ENCODE measurements around the gene LEMD2.

The LEMD2 gene

GRCh38 chr6:33728438-33728837 is 60.5 kb downstream of the LEMD2 start:
- no peak overlapping the region for H3K4me3 ChIP-seq (ENCODE audit: low read length)
- TF ChIP-seq ZNF274 (IDR thresholded peaks at IDR 0.05; ENCODE audit: low read depth, low read length), result no peak

- no peak for TF ChIP-seq ZNF274 (IDR thresholded peaks at IDR 0.05; ENCODE audit: low read depth, low read length)
- H3K4me3 ChIP-seq (ENCODE audit: low read length), result no peak overlapping the region
Observed at GRCh38 chr6:33727932-33728331, 61.0 kb downstream of the LEMD2 start.

DNA sequence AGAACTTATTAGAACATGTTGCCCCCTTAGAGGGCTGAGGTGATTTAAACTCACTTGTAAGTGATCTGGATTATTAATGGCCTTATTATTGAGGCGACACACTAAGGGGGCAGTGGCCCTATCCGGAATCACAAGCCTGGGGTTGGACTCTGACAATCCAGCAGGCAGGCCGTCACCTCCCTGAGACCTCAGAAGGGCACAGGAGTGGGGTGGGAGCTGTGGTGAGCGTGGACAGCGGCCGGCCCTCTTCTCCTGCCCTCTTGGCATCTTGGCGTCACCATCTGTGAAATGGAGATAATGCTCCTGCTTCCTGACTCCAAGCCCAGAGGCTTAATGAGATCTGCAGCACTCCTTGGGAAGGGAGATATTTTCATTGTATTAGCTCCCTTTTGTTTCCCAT is 61.8 kb downstream of the LEMD2 start:
- TF ChIP-seq ZNF274 (IDR thresholded peaks at IDR 0.05; ENCODE audit: low read depth, low read length), result no peak
- H3K4me3 ChIP-seq (ENCODE audit: low read length), result no peak overlapping the region

- TF ChIP-seq ZNF274 (IDR thresholded peaks at IDR 0.05; ENCODE audit: low read depth, low read length), result no peak
- H3K4me3 ChIP-seq (ENCODE audit: low read length), result no peak overlapping the region
Observed at GRCh38 chr6:33726696-33727095, 62.2 kb downstream of the LEMD2 start.

GRCh38 chr6:33725891-33726673 is 62.8 kb downstream of the LEMD2 start:
- no peak for TF ChIP-seq ZNF274 (IDR thresholded peaks at IDR 0.05; ENCODE audit: low read depth, low read length)
- no peak overlapping the region for H3K4me3 ChIP-seq (ENCODE audit: low read length)

DNA sequence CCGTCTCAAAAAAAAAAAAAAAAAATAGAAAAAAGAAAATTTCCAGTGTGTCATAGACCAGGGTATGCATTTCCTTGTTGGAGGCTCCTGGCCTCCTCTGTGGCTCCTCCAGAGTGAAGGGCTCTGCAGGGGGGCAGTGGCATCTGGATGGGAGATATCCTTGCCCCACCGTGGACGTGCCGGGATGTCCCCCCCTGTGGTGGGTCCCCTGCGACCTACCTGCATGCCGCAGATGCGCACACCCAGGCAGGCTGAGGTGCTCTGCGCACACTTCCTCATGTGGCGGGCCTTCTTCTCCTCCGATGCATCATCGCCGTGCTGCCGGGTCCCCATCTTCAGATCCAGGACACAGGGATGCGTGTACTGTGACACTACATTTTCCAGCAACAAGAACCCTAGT is 63.7 kb downstream of the LEMD2 start:
- no peak for TF ChIP-seq ZNF274 (IDR thresholded peaks at IDR 0.05; ENCODE audit: low read depth, low read length)

DNA sequence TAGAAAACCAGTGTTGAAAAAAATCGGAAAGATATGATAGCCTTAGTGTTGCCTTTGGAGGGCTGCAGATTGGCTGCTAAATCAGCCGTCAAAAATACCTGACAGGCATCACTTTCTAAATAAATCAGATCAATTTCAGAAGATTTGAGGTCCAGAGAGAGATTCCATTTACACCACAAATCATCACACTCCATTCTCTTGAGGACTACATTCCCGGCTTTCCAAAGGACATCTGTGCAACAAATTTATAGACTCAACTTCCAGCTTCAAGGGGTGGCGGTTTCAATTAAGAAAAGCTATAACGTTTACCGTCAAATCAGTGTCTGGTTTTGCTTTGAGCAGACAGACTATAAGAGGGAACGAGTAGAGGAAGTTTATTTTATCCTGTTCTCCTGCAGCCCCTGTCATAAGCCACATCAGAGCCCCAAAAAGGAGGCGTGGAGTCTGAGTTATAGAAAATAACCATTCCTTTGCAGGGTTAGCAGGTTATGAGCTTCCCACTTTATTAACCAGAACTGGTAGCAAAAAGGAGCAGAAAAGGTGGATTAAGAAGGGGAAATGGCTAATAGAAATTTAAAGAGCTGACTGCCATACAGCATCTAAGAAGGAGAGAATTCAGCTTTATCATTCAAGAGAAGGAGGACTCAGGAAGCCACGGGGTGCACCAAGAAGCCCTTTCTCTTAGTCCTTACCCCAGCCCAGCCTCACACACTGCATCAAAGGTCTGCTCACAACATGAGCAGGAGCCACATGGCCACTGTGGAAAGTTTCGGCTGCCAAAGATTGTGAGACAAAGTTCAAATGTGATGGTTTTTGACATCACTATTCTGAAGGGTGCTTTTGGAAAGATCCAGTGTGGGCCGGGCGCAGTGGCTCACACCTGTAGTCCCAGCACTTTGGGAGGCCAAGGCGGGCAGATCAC is 64.6 kb downstream of the LEMD2 start:
- no peak for TF ChIP-seq ZNF274 (IDR thresholded peaks at IDR 0.05; ENCODE audit: low read depth, low read length)
- H3K4me3 ChIP-seq (ENCODE audit: low read length), result no peak overlapping the region

More for the DNA sequence above, 63.7 kb downstream of the LEMD2 start:
- H3K4me3 ChIP-seq (ENCODE audit: low read length), result no peak overlapping the region

GRCh38 chr6:33723371-33724085 is 65.4 kb downstream of the LEMD2 start:
- no peak overlapping the region for H3K4me3 ChIP-seq (ENCODE audit: low read length)
- TF ChIP-seq ZNF274 (IDR thresholded peaks at IDR 0.05; ENCODE audit: low read depth, low read length), result no peak

GRCh38 chr6:33722103-33722623 is 66.8 kb downstream of the LEMD2 start:
- no peak for TF ChIP-seq ZNF274 (IDR thresholded peaks at IDR 0.05; ENCODE audit: low read depth, low read length)
- H3K4me3 ChIP-seq (ENCODE audit: low read length), result no peak overlapping the region

DNA sequence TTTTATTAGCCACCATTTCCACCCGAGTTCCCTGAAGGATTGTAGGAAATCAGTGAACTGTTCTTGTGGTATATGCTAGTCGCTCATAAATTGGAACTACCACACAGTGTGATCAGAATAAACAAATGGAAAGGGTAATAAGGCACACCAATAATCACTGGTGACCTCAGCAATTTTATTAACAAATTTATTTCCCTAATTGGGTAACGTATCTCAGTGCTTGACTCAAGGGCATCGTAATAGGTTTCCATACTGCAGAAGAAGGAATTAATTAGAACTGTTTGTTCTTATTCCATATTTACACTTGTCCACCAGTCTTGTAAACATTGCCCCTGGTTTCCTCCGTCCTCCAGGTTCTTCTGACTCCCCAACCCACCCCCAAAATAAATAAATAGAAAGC is 67.4 kb downstream of the LEMD2 start:
- no peak for TF ChIP-seq ZNF274 (IDR thresholded peaks at IDR 0.05; ENCODE audit: low read depth, low read length)
- H3K4me3 ChIP-seq (ENCODE audit: low read length), result no peak overlapping the region
